H9 (cell line): ENCODE data around the gene SARNP. TPM values are rescaled to one million over a fixed set of nuclear protein-coding genes. Genes with fewer than 3 reads are reported as not detected.

Source experiments
- DNase-seq: peaks from one replicate; pipeline ENCODE4 v3.0.0-alpha.2; 2017
- H2AFZ ChIP-seq: one replicate; pipeline ENCODE4 v1.6.1; 2013; ENCODE audit warnings: mild to moderate bottlenecking, low read length, control low read depth, moderate library complexity
- H2AK5ac ChIP-seq: 2 replicates; pipeline ENCODE4 v1.6.1; 2013; ENCODE audit warnings: low read length, control low read depth, mixed read lengths; ENCODE audit not compliant: insufficient read length
- H2BK120ac ChIP-seq: one replicate; pipeline ENCODE4 v1.6.1; 2013; ENCODE audit warnings: low read depth, mild to moderate bottlenecking, low read length, control low read depth, inconsistent platforms; ENCODE audit not compliant: poor library complexity, severe bottlenecking
- H2BK12ac ChIP-seq: 2 replicates; pipeline ENCODE4 v1.6.1; 2013; ENCODE audit warnings: low read length, control low read depth, mixed read lengths, low read depth; ENCODE audit not compliant: insufficient read length
- H2BK15ac ChIP-seq: 2 replicates; pipeline ENCODE4 v1.6.1; 2013; ENCODE audit warnings: low read depth, low read length, control low read depth
- H2BK20ac ChIP-seq: one replicate; pipeline ENCODE4 v1.6.1; 2013; ENCODE audit warnings: low read depth, mild to moderate bottlenecking, low read length, control low read depth, inconsistent platforms; ENCODE audit not compliant: poor library complexity, severe bottlenecking
- H2BK5ac ChIP-seq: 2 replicates; pipeline ENCODE4 v1.6.1; 2013; ENCODE audit warnings: low read length, control low read depth, mixed read lengths; ENCODE audit not compliant: insufficient read length
- H3K14ac ChIP-seq: 2 replicates; pipeline ENCODE4 v1.6.1; 2013; ENCODE audit warnings: low read length, control low read depth; ENCODE audit not compliant: insufficient read depth
- H3K18ac ChIP-seq: 2 replicates; pipeline ENCODE4 v1.6.1; 2013; ENCODE audit warnings: low read depth, mild to moderate bottlenecking, mixed read lengths, low read length, control low read depth; ENCODE audit not compliant: insufficient read length
- H3K23ac ChIP-seq: 2 replicates; pipeline ENCODE4 v1.6.1; 2013; ENCODE audit warnings: low read length, control low read depth, mixed read lengths, low read depth; ENCODE audit not compliant: insufficient read length
- H3K23me2 ChIP-seq: 2 replicates; pipeline ENCODE4 v1.6.1; 2013; ENCODE audit warnings: low read depth, mild to moderate bottlenecking, mixed read lengths, low read length, control low read depth; ENCODE audit not compliant: insufficient read length, poor library complexity, severe bottlenecking
- H3K27ac ChIP-seq: 2 replicates; pipeline ENCODE4 v1.5.1; 2013; ENCODE audit warnings: low read length, control low read depth, mixed read lengths, low read depth; ENCODE audit not compliant: insufficient read length
- H3K27me3 ChIP-seq: 2 replicates; pipeline ENCODE4 v1.6.1; 2013; ENCODE audit warnings: low read length, control low read depth, inconsistent platforms; ENCODE audit not compliant: insufficient read depth
- H3K4ac ChIP-seq: 2 replicates; pipeline ENCODE4 v1.6.1; 2013; ENCODE audit warnings: low read depth, mild to moderate bottlenecking, control low read depth, inconsistent platforms, low read length, moderate library complexity
- H3K4me1 ChIP-seq: 2 replicates; pipeline ENCODE4 v1.6.1; 2013; ENCODE audit warnings: low read length, control low read depth, inconsistent platforms; ENCODE audit not compliant: insufficient read depth
- H3K4me2 ChIP-seq: 2 replicates; pipeline ENCODE4 v1.6.1; 2013; ENCODE audit warnings: low read length, control low read depth, mixed read lengths; ENCODE audit not compliant: insufficient read length, insufficient read depth
- H3K56ac ChIP-seq: 2 replicates; pipeline ENCODE4 v1.6.1; 2013; ENCODE audit warnings: low read depth, mild to moderate bottlenecking, mixed read lengths, low read length, control low read depth; ENCODE audit not compliant: insufficient read length
- H3K79me1 ChIP-seq: 2 replicates; pipeline ENCODE4 v1.6.1; 2013; ENCODE audit warnings: low read depth, mild to moderate bottlenecking, moderate library complexity, low read length, control low read depth, inconsistent platforms; ENCODE audit not compliant: insufficient read depth, poor library complexity, severe bottlenecking
- H3K79me2 ChIP-seq: 2 replicates; pipeline ENCODE4 v1.6.1; 2013; ENCODE audit warnings: low read length, control low read depth, inconsistent platforms; ENCODE audit not compliant: insufficient read depth
- H3K9ac ChIP-seq: 2 replicates; pipeline ENCODE4 v1.6.1; 2013; ENCODE audit warnings: low read length, control low read depth, mixed read lengths; ENCODE audit not compliant: insufficient read length; ENCODE audit errors: extremely low read depth
- H3K9me3 ChIP-seq: one replicate; pipeline ENCODE4 v1.6.1; 2013; ENCODE audit warnings: low read depth, low read length, inconsistent platforms; ENCODE audit not compliant: control insufficient read depth
- H3T11ph ChIP-seq: one replicate; pipeline ENCODE4 v1.6.1; 2013; ENCODE audit warnings: mild to moderate bottlenecking, low read length, control low read depth, inconsistent platforms
- H4K20me1 ChIP-seq: one replicate; pipeline ENCODE4 v1.6.1; 2013; ENCODE audit not compliant: control insufficient read depth, insufficient read length, insufficient read depth
- H4K5ac ChIP-seq: 2 replicates; pipeline ENCODE4 v1.6.1; 2013; ENCODE audit warnings: low read depth, mild to moderate bottlenecking, mixed read lengths, low read length, control low read depth; ENCODE audit not compliant: insufficient read length
- H4K8ac ChIP-seq: replicated peaks from 2 replicates; pipeline ENCODE4 v1.6.1; 2013; ENCODE audit warnings: low read length, control low read depth, mixed read lengths, low read depth; ENCODE audit not compliant: insufficient read length
- H4K91ac ChIP-seq: 2 replicates; pipeline ENCODE4 v1.6.1; 2013; ENCODE audit warnings: low read depth, mild to moderate bottlenecking, moderate library complexity, mixed read lengths, low read length, control low read depth; ENCODE audit not compliant: insufficient read length
- H3K27ac Mint-ChIP-seq, 3 experiments: 2 replicates in 2 of 3; 3 replicates in 1 of 3; pipeline ENCODE4 v1.8.0; 2020 to 2021; ENCODE audit warnings: mixed read lengths in 3 of 3, mild to moderate bottlenecking in 1 of 3, moderate library complexity in 1 of 3
- H3K27me3 Mint-ChIP-seq: 2 replicates; pipeline ENCODE4 v1.8.0; 2021; ENCODE audit warnings: low read depth, mild to moderate bottlenecking, moderate library complexity, mixed read lengths
- H3K36me3 Mint-ChIP-seq, 3 experiments: 2 replicates in 2 of 3; 3 replicates in 1 of 3; pipeline ENCODE4 v1.8.0; 2020 to 2021; ENCODE audit warnings: low read depth in 3 of 3, mixed read lengths in 3 of 3; ENCODE audit not compliant: insufficient read depth in 1 of 3
- H3K4me1 Mint-ChIP-seq, 2 experiments: 2 replicates each; pipeline ENCODE4 v1.8.0; 2020; ENCODE audit warnings: mixed read lengths in 2 of 2
- H3K4me3 Mint-ChIP-seq, 2 experiments: 2 replicates in 1 of 2; 3 replicates in 1 of 2; pipeline ENCODE4 v1.8.0; 2020 to 2021; ENCODE audit warnings: mild to moderate bottlenecking in 2 of 2, mixed read lengths in 2 of 2, moderate library complexity in 1 of 2
- H3K9me3 Mint-ChIP-seq, 2 experiments: 2 replicates in 1 of 2; 3 replicates in 1 of 2; pipeline ENCODE4 v1.8.0; 2020; ENCODE audit warnings: mild to moderate bottlenecking in 2 of 2, mixed read lengths in 2 of 2, moderate library complexity in 1 of 2
- WGBS: extraction: QIAGEN DNeasy Blood & Tissue Kit; methylation state at CpG from one replicate; pipeline ENCODE4 v1.1.7; 2013; ENCODE audit warnings: missing lambda C conversion rate, low lambda C conversion rate, mixed read lengths; ENCODE audit not compliant: insufficient read length; ENCODE audit errors: extremely low coverage; 5-methylcytosine and 5-hydroxymethylcytosine counted together
- total RNA-seq: library from RNA; stranded (reverse); gene quantifications from 2 replicates; pipeline ENCODE4 v1.2.1, GENCODE V29; 2021
- TF ChIP-seq, protein P1 (sequence below): fragments of 200-600 bp; sonication (generic); conservative IDR thresholded peaks from 3 replicates; pipeline ENCODE4 v1.8.0; 2021; ENCODE audit warnings: antibody characterized with exemption, mild to moderate bottlenecking

Gene SARNP
- total RNA-seq, 1 experiment from 2014 or later = 127 TPM

GRCh38 chr12:55780685-55781084, 36.8 kb downstream of the SARNP start:
- Histone ChIP-seq H2BK120ac (no peak overlapping the region), H2AK5ac (no peak overlapping the region), H3K27ac (no peak overlapping the region), H3K4ac (no peak overlapping the region), H2BK12ac (no peak overlapping the region), H2AFZ (no peak overlapping the region), H3K27me3 (no peaks in the 10 kb centered on the region), H3K14ac (no peak overlapping the region), H3T11ph (no peak overlapping the region), H3K23me2 (no peaks in the 10 kb centered on the region), H3K9ac (no peak overlapping the region), H2BK5ac (no peak overlapping the region), H3K79me2 (no peaks in the 10 kb centered on the region), H3K9me3 (no peaks in the 10 kb centered on the region), H4K91ac (no peak overlapping the region), H3K4me2 (no peak overlapping the region), H4K20me1 (no peaks in the 10 kb centered on the region), H2BK20ac (no peak overlapping the region), H3K4me1 (no peaks in the 10 kb centered on the region), H3K56ac (no peak overlapping the region), H4K8ac (no peak overlapping the region), H3K18ac (no peak overlapping the region), H2BK15ac (no peak overlapping the region), H3K79me1 (no peaks in the 10 kb centered on the region), H3K23ac (no peak overlapping the region), H4K5ac (no peak overlapping the region)
- Mint-ChIP-seq H3K4me1 (no peaks in the 10 kb centered on the region), H3K4me3 (no peak overlapping the region), H3K27ac (no peak overlapping the region), H3K9me3 (no peaks in the 10 kb centered on the region), H3K27me3 (no peaks in the 10 kb centered on the region), H3K36me3 (peaks cover 27 to 86% (median 82%) of the 10 kb centered on the region in 3 experiments; a peak in 6 of 7 replicates)
- DNase-seq = no peak
- TF ChIP-seq, protein P1, sequence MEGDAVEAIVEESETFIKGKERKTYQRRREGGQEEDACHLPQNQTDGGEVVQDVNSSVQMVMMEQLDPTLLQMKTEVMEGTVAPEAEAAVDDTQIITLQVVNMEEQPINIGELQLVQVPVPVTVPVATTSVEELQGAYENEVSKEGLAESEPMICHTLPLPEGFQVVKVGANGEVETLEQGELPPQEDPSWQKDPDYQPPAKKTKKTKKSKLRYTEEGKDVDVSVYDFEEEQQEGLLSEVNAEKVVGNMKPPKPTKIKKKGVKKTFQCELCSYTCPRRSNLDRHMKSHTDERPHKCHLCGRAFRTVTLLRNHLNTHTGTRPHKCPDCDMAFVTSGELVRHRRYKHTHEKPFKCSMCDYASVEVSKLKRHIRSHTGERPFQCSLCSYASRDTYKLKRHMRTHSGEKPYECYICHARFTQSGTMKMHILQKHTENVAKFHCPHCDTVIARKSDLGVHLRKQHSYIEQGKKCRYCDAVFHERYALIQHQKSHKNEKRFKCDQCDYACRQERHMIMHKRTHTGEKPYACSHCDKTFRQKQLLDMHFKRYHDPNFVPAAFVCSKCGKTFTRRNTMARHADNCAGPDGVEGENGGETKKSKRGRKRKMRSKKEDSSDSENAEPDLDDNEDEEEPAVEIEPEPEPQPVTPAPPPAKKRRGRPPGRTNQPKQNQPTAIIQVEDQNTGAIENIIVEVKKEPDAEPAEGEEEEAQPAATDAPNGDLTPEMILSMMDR = no peak
- no CpG with 5 or more reads among the region's 2 CpGs for WGBS
